ENCODE data around the gene OBP2A.
"Not testable (repeated sequence)": the region's sequence is repeated elsewhere in the genome, so short reads cannot be mapped to it uniquely, and the experiment has no call there.

OBP2A gene

DNA sequence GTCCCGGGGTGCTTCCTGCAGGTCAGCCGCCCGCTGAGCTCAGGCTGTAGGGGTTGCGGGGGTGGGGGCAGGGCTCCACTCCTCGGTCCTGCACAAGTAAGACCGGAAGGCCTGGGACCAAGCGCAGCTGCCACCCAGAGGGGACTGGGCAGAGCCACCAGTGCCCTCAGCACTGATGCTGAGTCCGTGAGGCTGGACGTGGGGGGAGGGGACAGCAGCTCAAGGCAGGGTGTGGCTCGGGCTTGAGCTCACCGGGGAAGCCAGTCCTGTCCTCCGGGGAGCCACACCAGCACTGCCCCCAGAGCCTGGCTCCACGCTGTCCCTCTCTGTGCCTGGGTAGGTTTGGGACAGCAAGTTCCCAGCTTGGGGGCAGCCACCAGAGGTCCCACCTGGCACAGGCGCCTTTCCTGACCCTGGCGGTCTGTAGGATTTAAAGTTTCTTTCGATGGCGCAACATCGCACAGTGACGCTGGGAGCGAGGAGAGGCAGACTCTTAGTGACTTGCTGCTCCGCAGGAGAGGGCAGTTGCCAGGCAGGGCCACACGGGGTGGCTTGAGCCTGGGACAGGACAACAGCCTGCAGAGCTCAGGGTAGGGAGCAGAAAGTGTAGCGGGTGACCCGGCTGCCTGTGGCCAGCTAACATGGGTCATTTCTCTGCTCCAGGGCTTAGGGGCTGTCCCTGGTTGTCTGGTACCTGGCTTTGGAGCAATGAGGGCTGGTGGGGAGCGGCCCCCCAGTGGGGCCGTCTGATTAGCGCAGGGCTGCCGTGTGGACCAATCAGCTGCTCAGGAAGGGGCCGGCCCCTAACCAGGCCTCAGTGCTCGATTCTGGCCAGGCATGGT is 19.0 kb upstream of the OBP2A start:
- no peak for DNase-seq

DNA sequence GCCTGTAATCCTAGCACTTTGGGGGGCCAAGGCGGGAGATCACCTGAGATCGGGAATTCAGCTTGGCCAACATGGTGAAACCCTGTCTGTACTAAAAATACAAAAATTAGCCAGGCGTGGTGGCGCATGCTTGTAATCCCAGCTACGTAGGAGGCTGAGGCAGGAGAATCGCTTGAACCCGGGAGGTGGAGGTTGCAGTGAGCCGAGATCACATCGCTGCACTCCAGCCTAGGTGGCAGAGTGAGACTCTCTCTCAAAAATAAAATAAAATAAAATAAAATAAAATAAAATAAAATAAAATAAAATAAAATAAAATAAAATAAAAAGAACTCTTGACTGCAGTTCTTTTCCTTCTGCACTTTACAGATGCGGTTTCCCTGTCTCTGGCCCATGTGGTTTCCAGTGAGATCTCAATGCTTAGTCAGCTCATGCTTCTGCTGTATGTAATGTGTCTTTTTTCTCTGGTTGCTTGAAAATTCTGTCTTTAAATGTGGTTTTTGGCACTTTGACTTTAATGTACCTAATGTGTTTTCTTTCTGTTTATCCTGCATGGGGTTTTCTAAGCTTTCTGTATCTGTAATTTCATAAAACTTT is 17.0 kb upstream of the OBP2A start:
- not testable (repeated sequence) for DNase-seq

DNA sequence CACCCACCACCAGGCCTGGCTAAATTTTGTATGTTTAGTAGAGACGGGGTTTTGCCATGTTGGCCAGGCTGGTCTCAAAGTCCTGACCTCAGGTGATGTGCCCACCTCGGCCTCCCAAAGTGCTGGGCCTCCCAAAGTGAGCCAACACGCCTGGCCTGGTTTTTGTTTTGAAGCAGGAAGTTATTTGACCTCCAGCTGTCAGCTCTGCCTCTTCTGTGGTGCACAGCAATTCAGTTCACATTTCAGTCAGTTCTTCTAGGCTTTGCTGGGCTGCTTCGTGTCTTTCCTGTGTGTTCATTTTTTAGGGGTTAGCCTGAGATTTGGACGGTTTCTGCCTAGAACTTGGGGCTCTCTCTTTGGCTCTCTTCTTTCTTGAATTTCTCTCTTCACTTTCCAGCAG is 15.8 kb upstream of the OBP2A start:
- DNase-seq: no peak

- no peak for DNase-seq
Measured at GRCh38 chr9:135531096-135531495, 14.8 kb upstream of the OBP2A start.

DNA sequence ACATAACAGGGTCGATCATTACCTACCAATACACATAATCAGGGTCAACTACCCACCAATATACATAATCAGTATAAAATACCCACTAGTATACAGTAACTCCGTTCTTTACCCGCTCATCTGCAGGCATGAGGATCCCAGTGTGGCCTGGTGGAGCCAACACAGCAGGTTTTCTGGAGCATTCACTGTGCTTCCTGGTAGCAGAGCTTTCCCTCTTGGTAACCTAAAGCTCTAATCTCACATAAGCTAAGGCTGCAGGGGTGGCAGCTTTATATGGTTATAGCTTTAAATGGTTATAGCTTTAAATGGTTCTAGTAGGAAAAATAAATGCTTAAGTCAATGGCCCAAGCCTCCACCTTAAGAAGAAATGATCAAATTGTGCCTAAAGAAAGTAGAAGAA is 12.8 kb upstream of the OBP2A start:
- DNase-seq: no peak

DNA sequence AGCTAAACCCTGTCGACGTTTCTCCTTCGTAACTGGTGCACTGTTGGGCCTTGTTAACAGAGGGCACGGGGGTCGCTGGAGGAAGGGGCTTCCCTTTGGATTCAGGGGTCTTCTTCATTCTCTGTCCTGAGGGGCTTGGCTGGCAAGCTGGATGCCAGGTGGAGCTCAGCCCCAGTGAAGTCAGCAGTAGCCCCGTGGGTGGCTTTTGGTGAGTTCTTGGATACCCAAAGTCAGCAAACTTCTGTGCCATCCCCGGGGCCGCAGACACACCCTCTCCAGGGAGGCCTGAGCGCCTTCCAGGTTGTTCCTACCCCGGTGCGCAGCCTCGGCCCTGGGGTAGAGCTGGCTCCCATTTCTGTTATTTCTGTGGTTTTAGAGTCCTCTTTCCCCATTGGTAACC is 12.3 kb upstream of the OBP2A start:
- DNase-seq: no peak

GRCh38 chr9:135534192-135534711 is 11.7 kb upstream of the OBP2A start:
- DNase-seq: not testable (repeated sequence)

- DNase-seq: not testable (repeated sequence)
Measured at GRCh38 chr9:135534826-135535225, 11.1 kb upstream of the OBP2A start.

DNA sequence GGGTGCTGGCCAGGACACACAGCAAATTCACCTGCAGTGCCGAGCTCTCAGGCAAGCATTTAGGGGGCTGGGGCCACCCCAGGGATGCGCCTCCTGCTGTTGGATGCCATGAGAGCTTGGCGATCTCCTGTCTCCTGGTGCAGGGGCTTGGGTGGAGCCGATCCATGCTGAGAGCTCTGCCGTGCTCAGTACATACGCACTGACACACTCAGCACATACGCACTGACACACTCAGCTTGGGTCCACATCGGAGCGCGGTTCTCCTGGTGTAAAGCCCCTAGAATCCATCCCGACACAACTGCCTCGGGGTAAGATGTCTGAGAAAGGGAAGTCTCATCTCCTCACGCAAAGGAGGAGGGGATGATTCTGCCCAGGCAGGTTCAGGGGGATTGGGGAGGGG is 10.3 kb upstream of the OBP2A start:
- not testable (repeated sequence) for DNase-seq

DNA sequence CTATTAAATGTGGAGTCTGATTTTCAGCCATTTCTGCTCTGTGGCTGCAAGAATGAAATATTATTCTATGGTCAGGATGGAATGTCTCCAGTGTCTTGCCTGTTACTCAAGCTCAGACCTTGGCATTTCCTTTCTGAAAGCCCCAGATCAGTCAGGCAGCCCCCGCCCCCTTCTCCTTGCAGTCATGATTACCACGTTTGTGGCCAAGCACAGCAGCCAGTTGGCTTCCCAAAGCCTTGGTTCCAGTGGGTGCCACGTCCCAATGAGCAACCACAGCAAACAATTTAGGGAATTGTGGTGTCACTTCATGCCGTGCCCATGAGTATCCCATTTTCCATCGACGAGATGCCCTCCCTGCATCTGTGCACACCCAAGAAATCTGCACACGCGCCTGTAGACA is 9.7 kb upstream of the OBP2A start:
- DNase-seq: no peak

- not testable (repeated sequence) for DNase-seq
Measured at GRCh38 chr9:135543262-135543894, 2.5 kb upstream of the OBP2A start.

DNA sequence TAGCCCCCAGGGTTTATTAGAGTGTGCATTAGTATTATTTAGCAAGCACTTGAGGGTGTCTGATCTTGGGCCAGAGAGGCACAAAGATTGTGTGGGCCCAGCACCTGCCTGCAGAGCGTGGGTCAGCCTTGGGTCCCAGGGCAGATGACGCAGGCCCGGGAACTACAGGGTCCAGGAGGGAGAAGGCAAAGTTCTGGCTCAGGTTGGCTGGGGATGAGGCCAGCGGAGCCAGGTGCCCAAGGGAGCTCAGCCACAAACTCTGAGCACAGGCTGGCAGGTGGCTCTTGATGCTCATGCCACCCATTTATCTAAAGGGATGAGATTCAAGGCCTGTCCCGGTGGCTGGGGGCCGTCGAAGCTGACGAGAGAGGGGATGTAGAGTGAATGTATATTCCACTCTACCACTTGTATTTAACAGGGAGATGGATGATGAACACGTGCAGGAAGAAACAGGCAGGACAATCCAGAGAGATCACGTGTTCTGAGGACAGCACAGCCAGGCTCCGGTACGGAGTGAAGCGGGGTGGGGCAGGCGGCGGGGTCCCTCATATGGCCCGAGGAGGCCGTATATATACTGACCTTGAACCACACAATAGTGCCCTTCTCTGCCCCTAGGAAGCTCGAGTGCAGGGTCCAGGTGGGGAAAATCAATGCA is 818 bp upstream of the OBP2A start:
- DNase-seq: no peak

DNA sequence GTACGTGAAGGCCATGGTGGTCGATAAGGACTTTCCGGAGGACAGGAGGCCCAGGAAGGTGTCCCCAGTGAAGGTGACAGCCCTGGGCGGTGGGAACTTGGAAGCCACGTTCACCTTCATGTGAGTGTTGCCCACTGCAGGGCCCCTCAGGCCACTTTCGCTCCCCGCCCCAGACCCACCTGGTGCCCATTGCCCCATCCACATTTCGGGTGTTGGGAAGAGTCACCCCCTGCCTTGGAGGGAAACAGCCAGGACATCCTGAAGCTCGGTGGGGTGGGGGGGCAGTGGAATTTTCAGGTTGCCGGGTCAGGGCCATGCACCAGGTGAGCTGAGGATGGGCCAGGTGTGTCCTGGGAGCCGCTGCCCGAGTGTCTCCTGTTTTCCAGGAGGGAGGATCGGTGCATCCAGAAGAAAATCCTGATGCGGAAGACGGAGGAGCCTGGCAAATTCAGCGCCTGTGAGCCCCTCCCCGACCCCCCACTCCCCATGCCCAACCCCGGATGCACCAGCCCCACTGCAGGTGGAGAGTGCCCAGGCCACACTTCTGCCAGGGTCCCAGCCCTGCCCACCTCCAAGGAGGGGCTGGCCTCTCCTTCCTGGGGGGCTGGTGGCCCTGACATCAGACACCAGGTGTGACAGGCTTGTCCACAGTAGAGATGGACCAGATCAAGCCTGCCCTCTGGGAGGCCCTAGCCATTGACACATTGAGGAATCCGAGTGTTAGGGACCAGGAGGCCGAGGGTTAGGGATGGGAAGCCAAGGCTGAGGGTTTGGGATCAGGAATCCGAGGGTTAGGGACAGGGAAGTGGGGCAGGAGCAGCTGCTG is 1.1 kb downstream of the OBP2A start:
- DNase-seq: not testable (repeated sequence)

DNA sequence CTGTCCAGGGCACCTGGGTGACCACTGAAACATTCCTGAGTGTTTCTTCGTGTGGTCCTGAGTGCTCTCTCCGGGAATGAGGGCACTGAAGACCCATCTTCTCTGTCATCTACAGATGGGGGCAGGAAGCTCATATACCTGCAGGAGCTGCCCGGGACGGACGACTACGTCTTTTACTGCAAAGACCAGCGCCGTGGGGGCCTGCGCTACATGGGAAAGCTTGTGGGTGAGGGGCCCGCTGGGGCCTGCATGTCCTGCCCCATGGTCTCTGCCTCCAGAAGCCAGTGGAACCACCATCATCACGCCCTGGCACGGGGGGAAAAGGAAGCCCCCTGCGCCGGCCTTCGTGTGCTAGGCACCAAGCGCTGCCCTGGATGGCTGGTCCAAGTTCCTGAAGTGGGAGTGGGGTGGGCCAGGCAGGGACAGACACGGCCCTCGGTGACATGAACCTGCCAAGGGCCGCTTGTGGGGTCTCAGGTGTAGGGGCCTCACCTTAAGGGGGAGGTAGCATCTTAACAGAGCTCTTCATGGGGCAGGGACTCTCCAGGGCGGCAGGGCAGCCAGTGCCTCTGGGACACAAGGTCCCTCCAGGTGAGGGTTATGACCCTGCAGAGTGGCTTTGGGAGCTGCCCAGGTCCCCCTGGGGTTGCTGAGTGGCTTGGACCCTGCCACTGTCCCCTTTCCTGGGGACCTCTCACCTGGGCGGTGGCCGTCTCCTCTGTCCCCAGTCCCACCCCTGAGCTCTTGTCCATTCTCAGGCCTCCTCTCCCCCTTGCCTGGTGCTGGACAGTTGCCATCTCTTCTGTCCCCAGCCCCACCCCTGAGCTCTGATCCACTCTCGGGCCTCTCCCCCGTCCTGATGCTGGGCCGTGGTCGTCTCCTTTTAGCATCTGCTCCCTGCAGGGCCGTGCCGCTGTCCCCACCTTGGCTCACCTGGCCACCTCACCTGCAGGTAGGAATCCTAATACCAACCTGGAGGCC is 2.1 kb downstream of the OBP2A start:
- no peak for DNase-seq

- not testable (repeated sequence) for DNase-seq
Measured at GRCh38 chr9:135549478-135550343, 3.8 kb downstream of the OBP2A start.

- DNase-seq: no peak
Measured at GRCh38 chr9:135550344-135550918, 4.5 kb downstream of the OBP2A start.

DNA sequence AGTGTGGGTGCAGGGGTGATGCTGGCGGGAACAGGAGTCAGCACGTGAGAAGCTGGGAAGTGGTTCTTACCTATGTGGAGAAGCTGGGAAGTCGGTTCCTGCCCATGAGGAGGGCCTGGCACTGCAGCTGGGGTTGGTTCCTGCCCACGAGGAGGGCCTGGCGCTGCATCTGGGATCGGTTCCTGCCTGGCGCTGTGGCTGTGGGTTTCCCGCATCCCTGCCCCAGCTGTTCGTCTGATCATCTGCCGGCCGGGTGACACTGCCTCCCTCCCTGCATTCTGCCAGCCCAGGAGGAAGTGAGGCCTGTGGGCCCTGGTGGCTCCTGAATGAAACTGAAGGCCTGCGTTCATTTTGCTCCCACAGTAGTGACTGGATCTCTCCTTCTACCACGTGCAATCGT is 5.1 kb downstream of the OBP2A start:
- no peak for DNase-seq

- no peak for DNase-seq
Measured at GRCh38 chr9:135551456-135551855, 5.5 kb downstream of the OBP2A start.

GRCh38 chr9:135552021-135552697 is 6.2 kb downstream of the OBP2A start:
- DNase-seq: no peak
